ENCODE results near the gene ID2.

Gene ID2, protein sequence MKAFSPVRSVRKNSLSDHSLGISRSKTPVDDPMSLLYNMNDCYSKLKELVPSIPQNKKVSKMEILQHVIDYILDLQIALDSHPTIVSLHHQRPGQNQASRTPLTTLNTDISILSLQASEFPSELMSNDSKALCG

DNA sequence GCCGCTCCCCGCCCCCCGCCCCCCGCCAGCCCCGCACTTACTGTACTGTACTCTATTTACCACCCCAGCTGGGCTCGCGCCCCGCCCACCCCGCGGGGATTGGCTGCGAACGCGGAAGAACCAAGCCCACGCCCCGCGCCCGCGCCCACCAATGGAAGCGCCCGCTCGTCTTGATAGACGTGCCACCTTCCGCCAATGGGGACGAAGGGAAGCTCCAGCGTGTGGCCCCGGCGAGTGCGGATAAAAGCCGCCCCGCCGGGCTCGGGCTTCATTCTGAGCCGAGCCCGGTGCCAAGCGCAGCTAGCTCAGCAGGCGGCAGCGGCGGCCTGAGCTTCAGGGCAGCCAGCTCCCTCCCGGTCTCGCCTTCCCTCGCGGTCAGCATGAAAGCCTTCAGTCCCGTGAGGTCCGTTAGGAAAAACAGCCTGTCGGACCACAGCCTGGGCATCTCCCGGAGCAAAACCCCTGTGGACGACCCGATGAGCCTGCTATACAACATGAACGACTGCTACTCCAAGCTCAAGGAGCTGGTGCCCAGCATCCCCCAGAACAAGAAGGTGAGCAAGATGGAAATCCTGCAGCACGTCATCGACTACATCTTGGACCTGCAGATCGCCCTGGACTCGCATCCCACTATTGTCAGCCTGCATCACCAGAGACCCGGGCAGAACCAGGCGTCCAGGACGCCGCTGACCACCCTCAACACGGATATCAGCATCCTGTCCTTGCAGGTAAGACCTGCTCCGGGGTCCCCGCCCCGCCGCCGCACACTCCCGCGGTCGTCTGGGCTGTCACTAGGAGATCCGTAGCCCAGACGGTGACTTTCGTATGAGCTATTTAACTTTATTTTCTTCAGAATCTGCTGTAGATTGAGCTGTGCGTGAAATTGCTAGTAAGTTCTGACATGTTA lies at the start of gene ID2:
Gene ID2, plus strand, starts transcription at position 271 of the 907 bp plus-strand sequence. Its CDS starts 110 bp downstream, at position 381.
- TF ChIP-seq TCF12 (IDR thresholded peaks at IDR 0.05; ENCODE audit: low read depth) = peak; percentile 36; the same call in 1 of the 2 replicates
- no peak; the same call in 1 of the 2 replicates for TF ChIP-seq NFIC (IDR thresholded peaks at IDR 0.05)
- peak; percentile 95 for TF ChIP-seq TAF1 (IDR thresholded peaks at IDR 0.05; ENCODE audit: low read depth)

DNA sequence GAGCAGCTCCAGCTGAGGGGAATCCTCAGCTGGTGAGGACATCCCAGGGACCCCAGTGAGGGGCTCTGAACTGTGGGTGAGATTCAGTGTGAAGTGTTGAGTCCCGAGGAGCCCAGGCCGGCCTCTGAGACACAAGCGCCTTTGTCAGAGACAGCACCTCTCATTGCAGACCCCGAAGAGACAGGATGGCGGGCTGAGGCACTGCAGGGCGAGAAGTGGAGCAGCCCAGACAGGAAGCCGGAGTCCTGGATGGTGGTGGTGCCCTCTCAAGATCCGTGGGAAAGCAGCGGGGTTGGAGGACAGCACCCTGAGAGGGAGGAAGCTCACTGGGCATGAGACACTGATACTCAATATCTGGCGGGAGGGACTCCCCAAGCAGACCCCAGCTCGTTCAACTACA lies 49.1 kb upstream of the ID2 start:
- TF ChIP-seq ZBTB7A (IDR thresholded peaks at IDR 0.05; ENCODE audit: low read depth) = no peak
- no peak for TF ChIP-seq RAD21 (IDR thresholded peaks at IDR 0.05; ENCODE audit: low read depth)
- TF ChIP-seq FOXM1 (IDR thresholded peaks at IDR 0.05; ENCODE audit: borderline replicate concordance, low read depth) = no peak
- no peak for TF ChIP-seq EP300 (IDR thresholded peaks at IDR 0.05; ENCODE audit: borderline replicate concordance)
- TF ChIP-seq, protein P1, sequence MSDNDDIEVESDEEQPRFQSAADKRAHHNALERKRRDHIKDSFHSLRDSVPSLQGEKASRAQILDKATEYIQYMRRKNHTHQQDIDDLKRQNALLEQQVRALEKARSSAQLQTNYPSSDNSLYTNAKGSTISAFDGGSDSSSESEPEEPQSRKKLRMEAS (IDR thresholded peaks at IDR 0.05) = no peak
- no peak for TF ChIP-seq CEBPB (IDR thresholded peaks at IDR 0.05)
- TF ChIP-seq TCF12 (IDR thresholded peaks at IDR 0.05; ENCODE audit: low read depth) = no peak
- TF ChIP-seq, protein P2, sequence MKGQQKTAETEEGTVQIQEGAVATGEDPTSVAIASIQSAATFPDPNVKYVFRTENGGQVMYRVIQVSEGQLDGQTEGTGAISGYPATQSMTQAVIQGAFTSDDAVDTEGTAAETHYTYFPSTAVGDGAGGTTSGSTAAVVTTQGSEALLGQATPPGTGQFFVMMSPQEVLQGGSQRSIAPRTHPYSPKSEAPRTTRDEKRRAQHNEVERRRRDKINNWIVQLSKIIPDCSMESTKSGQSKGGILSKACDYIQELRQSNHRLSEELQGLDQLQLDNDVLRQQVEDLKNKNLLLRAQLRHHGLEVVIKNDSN (IDR thresholded peaks at IDR 0.05) = no peak
- TF ChIP-seq, protein P3, sequence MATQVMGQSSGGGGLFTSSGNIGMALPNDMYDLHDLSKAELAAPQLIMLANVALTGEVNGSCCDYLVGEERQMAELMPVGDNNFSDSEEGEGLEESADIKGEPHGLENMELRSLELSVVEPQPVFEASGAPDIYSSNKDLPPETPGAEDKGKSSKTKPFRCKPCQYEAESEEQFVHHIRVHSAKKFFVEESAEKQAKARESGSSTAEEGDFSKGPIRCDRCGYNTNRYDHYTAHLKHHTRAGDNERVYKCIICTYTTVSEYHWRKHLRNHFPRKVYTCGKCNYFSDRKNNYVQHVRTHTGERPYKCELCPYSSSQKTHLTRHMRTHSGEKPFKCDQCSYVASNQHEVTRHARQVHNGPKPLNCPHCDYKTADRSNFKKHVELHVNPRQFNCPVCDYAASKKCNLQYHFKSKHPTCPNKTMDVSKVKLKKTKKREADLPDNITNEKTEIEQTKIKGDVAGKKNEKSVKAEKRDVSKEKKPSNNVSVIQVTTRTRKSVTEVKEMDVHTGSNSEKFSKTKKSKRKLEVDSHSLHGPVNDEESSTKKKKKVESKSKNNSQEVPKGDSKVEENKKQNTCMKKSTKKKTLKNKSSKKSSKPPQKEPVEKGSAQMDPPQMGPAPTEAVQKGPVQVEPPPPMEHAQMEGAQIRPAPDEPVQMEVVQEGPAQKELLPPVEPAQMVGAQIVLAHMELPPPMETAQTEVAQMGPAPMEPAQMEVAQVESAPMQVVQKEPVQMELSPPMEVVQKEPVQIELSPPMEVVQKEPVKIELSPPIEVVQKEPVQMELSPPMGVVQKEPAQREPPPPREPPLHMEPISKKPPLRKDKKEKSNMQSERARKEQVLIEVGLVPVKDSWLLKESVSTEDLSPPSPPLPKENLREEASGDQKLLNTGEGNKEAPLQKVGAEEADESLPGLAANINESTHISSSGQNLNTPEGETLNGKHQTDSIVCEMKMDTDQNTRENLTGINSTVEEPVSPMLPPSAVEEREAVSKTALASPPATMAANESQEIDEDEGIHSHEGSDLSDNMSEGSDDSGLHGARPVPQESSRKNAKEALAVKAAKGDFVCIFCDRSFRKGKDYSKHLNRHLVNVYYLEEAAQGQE (IDR thresholded peaks at IDR 0.05; ENCODE audit: low read depth) = no peak
- no peak for TF ChIP-seq EGR1 (IDR thresholded peaks at IDR 0.05)
- TF ChIP-seq NFIC (IDR thresholded peaks at IDR 0.05) = no peak
- no peak for TF ChIP-seq YY1 (IDR thresholded peaks at IDR 0.05; ENCODE audit: low read depth)

DNA sequence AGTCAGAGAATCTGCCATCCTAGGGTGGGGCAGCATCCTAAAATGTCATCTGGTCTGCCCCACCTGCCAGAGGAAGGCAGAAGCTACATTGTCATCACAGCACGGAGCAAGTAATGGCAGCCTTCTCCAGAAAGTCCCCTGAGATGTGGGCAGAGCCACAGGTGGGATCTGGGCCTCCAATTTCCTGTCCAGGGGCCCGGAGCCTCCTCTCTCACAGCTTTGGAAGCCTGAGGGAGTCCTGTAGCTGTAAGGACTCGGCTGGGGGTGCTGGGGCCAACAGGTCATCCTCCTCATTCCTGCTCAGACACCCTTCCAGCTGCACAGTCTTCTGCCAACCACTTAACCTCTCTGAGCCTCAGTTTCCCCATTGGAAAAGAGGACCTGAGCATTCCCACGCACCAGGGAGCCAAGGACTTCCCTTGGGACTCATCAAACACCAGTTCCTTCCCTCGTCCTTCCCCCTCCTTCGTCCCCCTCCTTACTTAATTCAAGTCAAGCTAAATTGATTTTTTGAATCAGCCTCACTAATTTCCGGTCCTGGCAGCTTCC lies 48.6 kb upstream of the ID2 start:
- TF ChIP-seq TCF12 (IDR thresholded peaks at IDR 0.05; ENCODE audit: low read depth) = no peak
- no peak for TF ChIP-seq CEBPB (IDR thresholded peaks at IDR 0.05)
- TF ChIP-seq EGR1 (IDR thresholded peaks at IDR 0.05) = no peak
- no peak for TF ChIP-seq RAD21 (IDR thresholded peaks at IDR 0.05; ENCODE audit: low read depth)
- no peak for TF ChIP-seq NFIC (IDR thresholded peaks at IDR 0.05)
- TF ChIP-seq, protein P1 (IDR thresholded peaks at IDR 0.05) = no peak
- TF ChIP-seq YY1 (IDR thresholded peaks at IDR 0.05; ENCODE audit: low read depth) = no peak
- TF ChIP-seq EP300 (IDR thresholded peaks at IDR 0.05; ENCODE audit: borderline replicate concordance) = no peak
- no peak for TF ChIP-seq TEAD4 (IDR thresholded peaks at IDR 0.05)
- TF ChIP-seq, protein P3 (IDR thresholded peaks at IDR 0.05; ENCODE audit: low read depth) = no peak
- TF ChIP-seq, protein P2 (IDR thresholded peaks at IDR 0.05) = no peak
- no peak for TF ChIP-seq FOXM1 (IDR thresholded peaks at IDR 0.05; ENCODE audit: borderline replicate concordance, low read depth)
- no peak for TF ChIP-seq TAF1 (IDR thresholded peaks at IDR 0.05; ENCODE audit: low read depth)

DNA sequence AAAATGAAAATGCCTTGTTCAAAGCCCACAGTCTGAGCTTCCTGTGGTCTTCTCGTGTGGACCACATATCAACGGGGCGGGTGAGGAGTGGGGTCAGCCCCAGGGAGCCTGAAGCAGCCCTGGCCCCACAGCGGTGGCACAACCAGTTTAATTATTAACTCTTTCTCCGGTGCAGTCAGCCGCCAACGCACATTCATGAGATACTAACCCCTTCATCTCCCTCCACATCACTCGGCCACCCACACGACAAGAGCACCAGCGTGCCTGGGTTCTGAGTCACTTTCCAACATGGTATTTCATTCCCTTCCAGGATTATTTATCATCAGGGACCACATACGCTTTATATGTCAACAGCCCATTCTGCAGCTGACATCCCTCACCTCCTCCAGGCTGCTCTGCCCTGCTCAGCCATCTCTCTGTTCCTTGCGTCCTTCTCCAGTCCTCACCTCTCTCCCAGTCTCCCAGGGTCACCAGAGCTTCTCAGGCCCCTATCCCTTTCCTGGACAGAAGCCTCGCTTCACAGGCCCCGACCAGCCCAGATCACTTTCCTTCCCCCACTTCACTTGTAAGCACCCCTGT lies 48.0 kb upstream of the ID2 start:
- TF ChIP-seq TAF1 (IDR thresholded peaks at IDR 0.05; ENCODE audit: low read depth) (no peak), FOXM1 (IDR thresholded peaks at IDR 0.05; ENCODE audit: borderline replicate concordance, low read depth) (no peak), NFIC (IDR thresholded peaks at IDR 0.05) (no peak), CEBPB (IDR thresholded peaks at IDR 0.05) (no peak), RAD21 (IDR thresholded peaks at IDR 0.05; ENCODE audit: low read depth) (no peak), CREB1 (IDR thresholded peaks at IDR 0.05; ENCODE audit: low read depth) (no peak), TEAD4 (IDR thresholded peaks at IDR 0.05) (no peak), EP300 (IDR thresholded peaks at IDR 0.05; ENCODE audit: borderline replicate concordance) (no peak), TCF12 (IDR thresholded peaks at IDR 0.05; ENCODE audit: low read depth) (no peak), YY1 (IDR thresholded peaks at IDR 0.05; ENCODE audit: low read depth) (no peak), ZBTB7A (IDR thresholded peaks at IDR 0.05; ENCODE audit: low read depth) (no peak), EGR1 (IDR thresholded peaks at IDR 0.05) (no peak)
- TF ChIP-seq, protein P1 (IDR thresholded peaks at IDR 0.05) = no peak
- TF ChIP-seq, protein P2 (IDR thresholded peaks at IDR 0.05) = no peak
- TF ChIP-seq, protein P3 (IDR thresholded peaks at IDR 0.05; ENCODE audit: low read depth) = no peak
